Heart left ventricle (tissue), 16 donors: ENCODE data around the gene UST. TPM values are rescaled to one million over a fixed set of nuclear protein-coding genes. Genes with fewer than 3 reads are reported as not detected.

ENCODE experiments used
- ATAC-seq, 4 donors: fragments of 200-7000 bp; cut with Tn5 transposase; one replicate each; pipeline ENCODE4 v1.9.1; 2020 to 2022; ENCODE audit warnings: moderate library complexity in 4 of 4, mild to moderate bottlenecking in 3 of 4, moderate number of reproducible peaks in 1 of 4
- DNase-seq, 5 donors: peaks; one replicate each; pipeline ENCODE4 v3.0.0-alpha.2; 2020
- H3K27ac ChIP-seq, 12 donors: fragments of 200-600 bp; sonication (generic) in 4 of 12; one replicate each; pipeline versions ENCODE4 v1.5.0 to v1.8.0; 2016 to 2022; ENCODE audit warnings: mild to moderate bottlenecking in 2 of 12
- H3K27me3 ChIP-seq, 9 donors: fragments of 200-600 bp; sonication (generic) in 2 of 9; one replicate each; pipeline versions ENCODE4 v1.5.1 to v1.8.0; 2016 to 2022; ENCODE audit warnings: mild to moderate bottlenecking in 3 of 9
- H3K36me3 ChIP-seq, 9 donors: fragments of 200-600 bp; sonication (generic) in 2 of 9; one replicate each; pipeline versions ENCODE4 v1.5.0 to v1.8.0; 2018 to 2022; ENCODE audit warnings: mild to moderate bottlenecking in 2 of 9
- H3K4me1 ChIP-seq, 12 donors: fragments of 200-600 bp; sonication (generic) in 4 of 12; one replicate each; pipeline versions ENCODE4 v1.5.0 to v1.8.0; 2016 to 2022; ENCODE audit warnings: mild to moderate bottlenecking in 3 of 12
- H3K4me3 ChIP-seq, 12 donors: fragments of 200-600 bp; sonication (generic) in 4 of 12; one replicate each; pipeline versions ENCODE4 v1.5.0 to v1.8.0; 2017 to 2022; ENCODE audit warnings: mild to moderate bottlenecking in 9 of 12, moderate library complexity in 4 of 12
- H3K9me3 ChIP-seq, 12 donors: fragments of 200-600 bp; sonication (generic) in 4 of 12; one replicate each; pipeline versions ENCODE4 v1.5.0 to v1.8.0; 2016 to 2022; ENCODE audit warnings: mild to moderate bottlenecking in 1 of 12
- CTCF ChIP-seq, 12 donors: fragments of 200-600 bp; sonication (generic) in 4 of 12; IDR thresholded peaks; one replicate each; pipeline versions ENCODE4 v1.5.0 to v1.8.0; 2018 to 2022; ENCODE audit warnings: antibody characterized with exemption in 12 of 12, mild to moderate bottlenecking in 5 of 12
- POLR2A ChIP-seq, 2 donors: fragments of 450-650 bp; IDR thresholded peaks; one replicate each; pipeline ENCODE4 v1.6.1; 2017; ENCODE audit warnings: antibody characterized with exemption in 2 of 2, mild to moderate bottlenecking in 2 of 2, moderate library complexity in 2 of 2
- WGBS, 4 donors: extraction: QIAGEN DNeasy Blood & Tissue Kit in 2 of 4; methylation state at CpG; one replicate each; pipeline versions ENCODE4 v1.1.5 to v1.1.7; 2013 to 2018; 5-methylcytosine and 5-hydroxymethylcytosine counted together
- intact Hi-C, 10 donors: fragments of 100-400 bp; cut with DNase I; formaldehyde crosslinking; loops; one replicate each; pipeline versions ENCODE4 v1.11.1 to v1.14.2; 2022
- polyA plus RNA-seq, 2 donors: library from polyadenylated mRNA; stranded (reverse); fragments of 200-250 nt; gene quantifications; one replicate each; pipeline ENCODE4 v1.2.3, GENCODE V29; 2013
- total RNA-seq, 9 donors: library from RNA; depleted of rRNA in 2 of 9; stranded (reverse); fragments of >200 nt in 2 of 9; fragmentation: NEBNext Ultra II Directional in 3 of 9; extraction: Animal tissue kit (Norgen Biotek cat#: 25700) in 3 of 9; gene quantifications; one replicate each; pipeline versions ENCODE4 v1.1.0 to v1.2.4, GENCODE V29; 2016 to 2023
- donor health status: ischemic (EF 13 %, LVEDD 7.1; RV severe dilation, severe dysfunction).
- donor health status: healthy with polysubstance abuse.
- donor health status: DM: no; HTN: yes; CAD: no.
- donor health status: DM: no; HTN: no; CAD: no.
- donor health status: ischemic (EF 25% LVEDD 6.9; RV normal size, moderate dysfunction).
- donor health status: ischemic (EF 25% LVEDD 5.7; RV mildly dilated, moderate dysfunction).
- donor health status: healthy.
- donor health status: DM: yes; HTN: yes; CAD: no.
- donor health status: ischemic (EF 35%, LVEDD 5.7; RV mildly dilated, moderate dysfunction).
- donor health status: nonischemic (EF 11% LVEDD 7.7; RV severe dilation, severe dysfunction).
- donor health status: DM: yes; HTN: yes; CAD: no.
- donor health status: PGD.
- donor health status: ischemic (EF 29% LVEDD 5.4; RV normal size, mild dysfunction).
- donor health status: nonischemic (EF 23%, LVEDD 6.1; RV moderate dilation, normal function).

The UST gene
- total and polyA plus RNA-seq, 11 donors, result 1.1 to 5.8 (median 2.7) TPM

GRCh38 chr6:149031859-149032598 is 285.2 kb downstream of the UST start:
- Histone ChIP-seq H3K36me3 (no peaks in the 10 kb centered on the region), H3K4me3 (no peak overlapping the region), H3K27ac (no peak overlapping the region), H3K9me3 (no peaks in the 10 kb centered on the region), H3K27me3 (no peaks in the 10 kb centered on the region), H3K4me1 (peaks cover 0 to 18% (median 0%) of the 10 kb centered on the region in 12 donors)
- 90 to 92% (median 91%) methylated on average over 18 of the region's 18 CpGs for WGBS, 4 donors
- intact Hi-C loops, result loop anchor here in 5 of 10 donors (2.0 to 5.0 kb wide), 5 partner anchors 45 to 485 kb away; no protein-coding TSS in a partner anchor
- no peak for TF ChIP-seq CTCF (IDR thresholded peaks at IDR 0.05)
- TF ChIP-seq POLR2A (IDR thresholded peaks at IDR 0.05), result no peak
- DNase-seq, result peak in 1 of 5 donors; percentile 28
- ATAC-seq, result peak in 2 of 4 donors; percentile 11 to 24

GRCh38 chr6:149032599-149033405 is 286.0 kb downstream of the UST start:
- peaks cover 0 to 18% (median 0%) of the 10 kb centered on the region in 12 donors for H3K4me1 ChIP-seq
- no peaks in the 10 kb centered on the region for H3K27me3 ChIP-seq
- 75 to 78% (median 76%) methylated on average over 8 of the region's 8 CpGs for WGBS, 4 donors
- H3K4me3 ChIP-seq, result no peak overlapping the region
- no peak for ATAC-seq
- H3K27ac ChIP-seq, result peak overlapping the region in 1 of 12 donors; percentile 32
- no peak for DNase-seq
- intact Hi-C loops, result loop anchor here in 5 of 10 donors (5.0 kb wide), 3 partner anchors 44 to 484 kb away; no protein-coding TSS in a partner anchor
- no peaks in the 10 kb centered on the region for H3K36me3 ChIP-seq
- TF ChIP-seq POLR2A (IDR thresholded peaks at IDR 0.05) (no peak), CTCF (IDR thresholded peaks at IDR 0.05) (no peak)
- H3K9me3 ChIP-seq, result no peaks in the 10 kb centered on the region

- Histone ChIP-seq H3K4me1 (peaks cover 0 to 18% (median 0%) of the 10 kb centered on the region in 12 donors), H3K27me3 (no peaks in the 10 kb centered on the region), H3K4me3 (no peak overlapping the region), H3K36me3 (no peaks in the 10 kb centered on the region), H3K9me3 (no peaks in the 10 kb centered on the region), H3K27ac (no peak overlapping the region)
- DNase-seq (no peak), ATAC-seq (no peak)
- intact Hi-C loops, result loop anchor here in 5 of 10 donors (5.0 kb wide), 3 partner anchors 44 to 484 kb away; no protein-coding TSS in a partner anchor
- TF ChIP-seq CTCF (IDR thresholded peaks at IDR 0.05), result no peak
- TF ChIP-seq POLR2A (IDR thresholded peaks at IDR 0.05), result no peak
- WGBS, 4 donors, result 83 to 91% (median 86%) methylated on average over 5 of the region's 5 CpGs
Observed at GRCh38 chr6:149033454-149033853, 286.6 kb downstream of the UST start.

GRCh38 chr6:149035766-149036165 is 288.9 kb downstream of the UST start:
- intact Hi-C loops, result loop anchor here in 2 of 10 donors (5.0 kb wide), 2 partner anchors 42 to 122 kb away; no protein-coding TSS in a partner anchor
- TF ChIP-seq POLR2A (IDR thresholded peaks at IDR 0.05) (no peak), CTCF (IDR thresholded peaks at IDR 0.05) (no peak)
- Histone ChIP-seq H3K9me3 (no peaks in the 10 kb centered on the region), H3K36me3 (no peaks in the 10 kb centered on the region), H3K4me3 (no peak overlapping the region), H3K27ac (no peak overlapping the region), H3K4me1 (peaks cover 0 to 12% (median 0%) of the 10 kb centered on the region in 12 donors), H3K27me3 (no peaks in the 10 kb centered on the region)
- DNase-seq (no peak), ATAC-seq (no peak)
- WGBS, 4 donors, result 70 to 81% (median 74%) methylated on average over 5 of the region's 5 CpGs
